COLO668 (cell line): Measurements from ENCODE around the gene PIGL.

Experiments used
- DNase-seq: peaks from one replicate; lab custom pipeline; 2025; ENCODE audit not compliant: unreplicated experiment; lab: John Stamatoyannopoulos, UW

The PIGL gene

DNA sequence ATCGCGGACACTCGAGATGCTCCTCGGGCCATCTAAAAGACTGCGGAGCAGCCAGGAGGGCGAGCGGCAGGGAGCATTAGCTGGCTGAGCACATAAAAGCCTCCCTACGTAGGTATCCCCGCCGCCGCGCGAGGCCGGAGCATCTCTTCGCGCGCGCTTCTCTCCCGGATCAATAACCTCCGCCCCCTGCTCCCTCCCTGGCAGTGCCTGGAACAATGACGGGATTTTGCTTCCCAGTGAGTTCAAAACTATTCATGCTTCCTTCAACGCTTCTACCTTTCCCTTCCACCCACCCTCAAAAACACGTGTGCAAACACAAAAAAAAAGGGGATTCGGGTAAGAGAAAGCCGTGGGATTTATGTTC lies 135.3 kb downstream of the PIGL start:
- DNase-seq, result peak; percentile 84

- DNase-seq, result peak; percentile 61
These were observed 135.8 kb downstream of the PIGL start for GRCh38 chr17:16352667-16353316.

- DNase-seq, result peak; percentile 79
These were observed 136.5 kb downstream of the PIGL start, which contains the start of gene CENPV for GRCh38 chr17:16353317-16354174. Gene CENPV, minus strand, starts transcription at chr17:16353469. Its CDS starts 33 bp downstream, at chr17:16353436.

- DNase-seq, result no peak
These were observed 137.6 kb downstream of the PIGL start for GRCh38 chr17:16354585-16354984.

DNA sequence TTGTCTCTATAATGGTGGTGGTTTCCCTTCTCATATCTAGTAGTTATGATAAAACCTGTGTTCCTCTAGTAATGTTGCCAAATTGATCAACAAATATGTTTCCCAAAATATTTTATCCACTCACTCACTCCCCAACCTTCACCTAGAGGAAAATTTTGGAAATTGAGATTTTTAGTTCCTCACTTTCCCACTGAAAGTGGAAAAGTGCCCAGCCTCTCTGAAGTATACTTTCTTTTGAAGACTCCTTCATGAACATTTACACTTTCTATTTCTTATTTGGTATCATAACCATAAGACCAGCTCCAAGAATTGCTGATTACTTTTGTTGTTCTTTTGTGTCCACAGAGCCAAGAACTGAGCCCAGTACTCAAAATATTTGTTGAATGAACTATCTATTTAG lies 141.4 kb downstream of the PIGL start:
- DNase-seq, result no peak

DNA sequence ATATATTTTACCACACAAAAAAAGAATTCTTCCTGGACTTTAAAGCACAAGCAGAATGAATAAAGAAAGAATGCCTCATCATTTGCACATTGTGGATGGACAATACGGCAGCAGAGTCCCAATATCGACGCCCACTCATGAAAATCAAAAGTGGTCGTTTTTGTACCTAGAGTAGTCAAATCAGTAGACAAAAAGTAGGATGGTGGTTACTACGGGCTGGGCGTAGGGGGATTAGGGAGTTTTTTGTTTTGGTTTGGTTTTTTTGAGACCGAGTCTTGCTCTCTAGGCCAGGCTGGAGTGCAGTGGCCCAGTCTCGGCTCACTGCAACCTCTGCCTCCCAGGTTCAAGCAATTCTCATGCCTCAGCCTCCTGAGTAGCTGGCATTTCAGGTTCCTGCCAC lies 144.9 kb downstream of the PIGL start:
- DNase-seq, result no peak

- peak; percentile 65 for DNase-seq
These were observed 146.9 kb downstream of the PIGL start for GRCh38 chr17:16363749-16364536.

DNA sequence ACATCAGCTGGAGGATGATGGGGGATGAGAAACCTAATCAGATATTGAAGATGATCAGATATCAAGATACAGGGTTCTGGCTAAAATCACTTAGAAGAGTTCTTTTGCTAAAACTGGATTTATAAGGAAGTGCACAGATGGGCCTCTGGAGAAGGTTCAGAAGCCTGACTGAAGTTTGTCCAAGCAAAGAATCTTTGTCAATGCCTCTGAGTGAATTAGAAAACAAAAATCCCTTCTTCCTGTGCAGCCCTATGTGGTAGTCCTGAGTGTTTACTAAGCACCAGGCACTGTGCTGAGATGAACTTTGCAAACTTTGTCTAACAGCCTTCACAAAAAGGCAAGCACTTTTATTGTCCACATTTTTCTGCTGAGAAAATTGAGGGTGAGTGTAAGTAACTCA lies 147.6 kb downstream of the PIGL start:
- no peak for DNase-seq

DNA sequence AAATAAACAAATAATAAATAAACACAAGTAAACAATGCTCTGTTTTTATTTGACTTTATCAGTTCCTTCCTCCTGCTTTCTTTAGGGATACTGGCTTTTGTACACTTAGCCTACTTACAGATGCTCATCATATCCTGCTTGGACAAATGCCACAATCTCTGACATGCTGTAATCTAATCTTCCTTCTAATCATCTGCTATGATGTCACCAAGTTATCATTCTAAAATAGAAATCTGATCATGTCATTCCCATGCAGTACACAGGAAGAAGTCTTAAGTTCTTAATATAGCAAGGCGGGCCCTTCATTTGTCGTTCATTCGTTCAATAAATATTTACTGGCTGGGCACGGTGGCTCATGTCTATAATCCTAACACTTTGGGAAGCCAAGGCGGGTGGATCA lies 154.7 kb downstream of the PIGL start:
- DNase-seq, result peak; percentile 1

DNA sequence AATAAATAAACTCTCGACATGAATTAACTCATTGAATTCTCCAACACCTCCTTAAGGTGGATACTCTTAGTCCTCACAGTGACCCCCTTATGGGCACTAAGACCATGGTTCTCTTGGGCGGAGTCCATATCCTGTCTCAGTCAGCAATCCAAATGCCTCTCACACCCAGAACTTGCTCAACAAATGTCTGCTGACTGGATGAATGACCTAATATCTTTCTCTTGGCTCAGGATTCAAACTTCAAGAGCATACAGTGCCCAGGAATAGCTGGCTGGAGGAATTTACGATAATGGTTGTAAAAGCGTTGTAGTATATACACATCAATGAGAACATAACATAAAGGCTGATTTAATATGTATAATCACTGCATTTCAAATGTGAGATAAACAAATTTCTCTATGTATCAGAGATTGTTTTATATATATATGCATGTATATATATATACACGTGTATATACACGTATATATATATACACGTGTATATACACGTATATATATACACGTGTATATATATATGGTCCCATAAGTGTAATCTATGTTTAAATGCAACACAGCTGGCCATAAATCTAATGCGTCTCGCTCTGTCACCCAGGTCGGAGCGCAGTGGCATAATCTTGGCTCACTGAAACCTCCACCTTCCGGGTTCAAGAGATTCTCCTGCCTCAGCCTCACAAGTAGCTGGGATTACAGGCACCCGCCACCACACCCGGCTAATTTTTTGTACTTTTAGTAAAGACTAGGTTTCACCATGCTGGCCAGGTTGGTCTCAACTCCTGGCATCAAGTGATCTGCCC lies 157.3 kb downstream of the PIGL start:
- DNase-seq, result no peak
